Measurements from ENCODE around the gene EEF1AKMT2.
"Not testable (repeated sequence)": the region's sequence is repeated elsewhere in the genome, so short reads cannot be mapped to it uniquely, and the experiment has no call there.

DNA sequence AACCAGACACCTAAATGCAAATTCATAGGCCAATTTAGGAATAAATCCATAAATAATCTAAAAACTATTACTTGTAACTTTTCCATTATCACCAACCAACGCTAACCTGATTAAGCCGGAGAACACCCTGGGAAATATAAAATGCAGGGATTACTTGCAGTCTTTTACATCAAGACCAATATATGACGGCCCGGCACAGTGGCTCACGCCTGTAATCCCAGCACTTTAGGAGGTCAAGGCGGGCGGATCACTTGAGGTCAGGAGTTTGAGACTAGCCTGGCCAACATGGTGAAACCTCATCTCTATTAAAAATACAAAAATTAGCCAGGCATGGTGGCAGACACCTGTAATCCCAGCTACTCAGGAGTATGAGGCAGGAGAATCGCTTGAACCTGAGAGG, 45.2 kb downstream of the EEF1AKMT2 start:
- TF ChIP-seq, protein P1, sequence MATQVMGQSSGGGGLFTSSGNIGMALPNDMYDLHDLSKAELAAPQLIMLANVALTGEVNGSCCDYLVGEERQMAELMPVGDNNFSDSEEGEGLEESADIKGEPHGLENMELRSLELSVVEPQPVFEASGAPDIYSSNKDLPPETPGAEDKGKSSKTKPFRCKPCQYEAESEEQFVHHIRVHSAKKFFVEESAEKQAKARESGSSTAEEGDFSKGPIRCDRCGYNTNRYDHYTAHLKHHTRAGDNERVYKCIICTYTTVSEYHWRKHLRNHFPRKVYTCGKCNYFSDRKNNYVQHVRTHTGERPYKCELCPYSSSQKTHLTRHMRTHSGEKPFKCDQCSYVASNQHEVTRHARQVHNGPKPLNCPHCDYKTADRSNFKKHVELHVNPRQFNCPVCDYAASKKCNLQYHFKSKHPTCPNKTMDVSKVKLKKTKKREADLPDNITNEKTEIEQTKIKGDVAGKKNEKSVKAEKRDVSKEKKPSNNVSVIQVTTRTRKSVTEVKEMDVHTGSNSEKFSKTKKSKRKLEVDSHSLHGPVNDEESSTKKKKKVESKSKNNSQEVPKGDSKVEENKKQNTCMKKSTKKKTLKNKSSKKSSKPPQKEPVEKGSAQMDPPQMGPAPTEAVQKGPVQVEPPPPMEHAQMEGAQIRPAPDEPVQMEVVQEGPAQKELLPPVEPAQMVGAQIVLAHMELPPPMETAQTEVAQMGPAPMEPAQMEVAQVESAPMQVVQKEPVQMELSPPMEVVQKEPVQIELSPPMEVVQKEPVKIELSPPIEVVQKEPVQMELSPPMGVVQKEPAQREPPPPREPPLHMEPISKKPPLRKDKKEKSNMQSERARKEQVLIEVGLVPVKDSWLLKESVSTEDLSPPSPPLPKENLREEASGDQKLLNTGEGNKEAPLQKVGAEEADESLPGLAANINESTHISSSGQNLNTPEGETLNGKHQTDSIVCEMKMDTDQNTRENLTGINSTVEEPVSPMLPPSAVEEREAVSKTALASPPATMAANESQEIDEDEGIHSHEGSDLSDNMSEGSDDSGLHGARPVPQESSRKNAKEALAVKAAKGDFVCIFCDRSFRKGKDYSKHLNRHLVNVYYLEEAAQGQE (IDR thresholded peaks at IDR 0.05; ENCODE audit: low read depth, low read length), result not testable (repeated sequence)
- TF ChIP-seq, protein P2, sequence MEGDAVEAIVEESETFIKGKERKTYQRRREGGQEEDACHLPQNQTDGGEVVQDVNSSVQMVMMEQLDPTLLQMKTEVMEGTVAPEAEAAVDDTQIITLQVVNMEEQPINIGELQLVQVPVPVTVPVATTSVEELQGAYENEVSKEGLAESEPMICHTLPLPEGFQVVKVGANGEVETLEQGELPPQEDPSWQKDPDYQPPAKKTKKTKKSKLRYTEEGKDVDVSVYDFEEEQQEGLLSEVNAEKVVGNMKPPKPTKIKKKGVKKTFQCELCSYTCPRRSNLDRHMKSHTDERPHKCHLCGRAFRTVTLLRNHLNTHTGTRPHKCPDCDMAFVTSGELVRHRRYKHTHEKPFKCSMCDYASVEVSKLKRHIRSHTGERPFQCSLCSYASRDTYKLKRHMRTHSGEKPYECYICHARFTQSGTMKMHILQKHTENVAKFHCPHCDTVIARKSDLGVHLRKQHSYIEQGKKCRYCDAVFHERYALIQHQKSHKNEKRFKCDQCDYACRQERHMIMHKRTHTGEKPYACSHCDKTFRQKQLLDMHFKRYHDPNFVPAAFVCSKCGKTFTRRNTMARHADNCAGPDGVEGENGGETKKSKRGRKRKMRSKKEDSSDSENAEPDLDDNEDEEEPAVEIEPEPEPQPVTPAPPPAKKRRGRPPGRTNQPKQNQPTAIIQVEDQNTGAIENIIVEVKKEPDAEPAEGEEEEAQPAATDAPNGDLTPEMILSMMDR (IDR thresholded peaks at IDR 0.05), result not testable (repeated sequence)
- TF ChIP-seq POLR2AphosphoS5 (IDR thresholded peaks at IDR 0.05; ENCODE audit: low read depth, low read length); SIN3A (IDR thresholded peaks at IDR 0.05; ENCODE audit: borderline replicate concordance, low read depth, low read length); FOXM1 (IDR thresholded peaks at IDR 0.05; ENCODE audit: low read depth); EZH2phosphoT487 (IDR thresholded peaks at IDR 0.05; ENCODE audit: borderline replicate concordance, low read depth); EP300 (IDR thresholded peaks at IDR 0.05; ENCODE audit: borderline replicate concordance in 1 of 2, low read depth in 1 of 2, low read length in 1 of 2); RFX5 (IDR thresholded peaks at IDR 0.05; ENCODE audit: low read length); RAD21 (IDR thresholded peaks at IDR 0.05; ENCODE audit: low read length); NRF1 (IDR thresholded peaks at IDR 0.05; ENCODE audit: low read depth, low read length): not testable (repeated sequence)
- TF ChIP-seq, protein P3, sequence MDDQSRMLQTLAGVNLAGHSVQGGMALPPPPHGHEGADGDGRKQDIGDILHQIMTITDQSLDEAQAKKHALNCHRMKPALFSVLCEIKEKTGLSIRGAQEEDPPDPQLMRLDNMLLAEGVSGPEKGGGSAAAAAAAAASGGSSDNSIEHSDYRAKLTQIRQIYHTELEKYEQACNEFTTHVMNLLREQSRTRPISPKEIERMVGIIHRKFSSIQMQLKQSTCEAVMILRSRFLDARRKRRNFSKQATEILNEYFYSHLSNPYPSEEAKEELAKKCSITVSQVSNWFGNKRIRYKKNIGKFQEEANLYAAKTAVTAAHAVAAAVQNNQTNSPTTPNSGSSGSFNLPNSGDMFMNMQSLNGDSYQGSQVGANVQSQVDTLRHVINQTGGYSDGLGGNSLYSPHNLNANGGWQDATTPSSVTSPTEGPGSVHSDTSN (IDR thresholded peaks at IDR 0.05), result not testable (repeated sequence)

All from SK-N-SH (cell line).